Peyer's patch (tissue), 4 donors: ENCODE data around the gene ATP11C.

Source experiments
- POLR2A ChIP-seq, 2 donors: fragments of 450-650 bp; IDR thresholded peaks; one replicate each; pipeline ENCODE4 v1.5.1; 2017; ENCODE audit warnings: antibody characterized with exemption in 2 of 2, mild to moderate bottlenecking in 2 of 2, moderate library complexity in 2 of 2
- TF ChIP-seq, protein P1 (sequence below), 6 experiments: fragments of 450-650 bp in 4 of 6; fragments of 200-600 bp in 2 of 6; sonication (generic) in 1 of 6; IDR thresholded peaks; one replicate each; pipeline ENCODE4 v1.5.1; 2017 to 2019; ENCODE audit warnings: antibody characterized with exemption in 6 of 6, mild to moderate bottlenecking in 3 of 6, moderate library complexity in 1 of 6

- TF ChIP-seq, protein P1, sequence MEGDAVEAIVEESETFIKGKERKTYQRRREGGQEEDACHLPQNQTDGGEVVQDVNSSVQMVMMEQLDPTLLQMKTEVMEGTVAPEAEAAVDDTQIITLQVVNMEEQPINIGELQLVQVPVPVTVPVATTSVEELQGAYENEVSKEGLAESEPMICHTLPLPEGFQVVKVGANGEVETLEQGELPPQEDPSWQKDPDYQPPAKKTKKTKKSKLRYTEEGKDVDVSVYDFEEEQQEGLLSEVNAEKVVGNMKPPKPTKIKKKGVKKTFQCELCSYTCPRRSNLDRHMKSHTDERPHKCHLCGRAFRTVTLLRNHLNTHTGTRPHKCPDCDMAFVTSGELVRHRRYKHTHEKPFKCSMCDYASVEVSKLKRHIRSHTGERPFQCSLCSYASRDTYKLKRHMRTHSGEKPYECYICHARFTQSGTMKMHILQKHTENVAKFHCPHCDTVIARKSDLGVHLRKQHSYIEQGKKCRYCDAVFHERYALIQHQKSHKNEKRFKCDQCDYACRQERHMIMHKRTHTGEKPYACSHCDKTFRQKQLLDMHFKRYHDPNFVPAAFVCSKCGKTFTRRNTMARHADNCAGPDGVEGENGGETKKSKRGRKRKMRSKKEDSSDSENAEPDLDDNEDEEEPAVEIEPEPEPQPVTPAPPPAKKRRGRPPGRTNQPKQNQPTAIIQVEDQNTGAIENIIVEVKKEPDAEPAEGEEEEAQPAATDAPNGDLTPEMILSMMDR (IDR thresholded peaks at IDR 0.05) = no peak
- TF ChIP-seq POLR2A (IDR thresholded peaks at IDR 0.05) = no peak
These were observed 212.7 kb downstream of the ATP11C start for GRCh38 chrX:139720136-139720535.
